Measurements from ENCODE around the gene PLCD3. TPM values are rescaled to one million over a fixed set of nuclear protein-coding genes. Genes with fewer than 3 reads are reported as not detected.

The PLCD3 gene
- total and polyA plus RNA-seq, 2 of the 13 experiments (the other 11 are each of a cell fraction or from before 2014, with no cell fraction given): 11.3 to 39.1 TPM

DNA sequence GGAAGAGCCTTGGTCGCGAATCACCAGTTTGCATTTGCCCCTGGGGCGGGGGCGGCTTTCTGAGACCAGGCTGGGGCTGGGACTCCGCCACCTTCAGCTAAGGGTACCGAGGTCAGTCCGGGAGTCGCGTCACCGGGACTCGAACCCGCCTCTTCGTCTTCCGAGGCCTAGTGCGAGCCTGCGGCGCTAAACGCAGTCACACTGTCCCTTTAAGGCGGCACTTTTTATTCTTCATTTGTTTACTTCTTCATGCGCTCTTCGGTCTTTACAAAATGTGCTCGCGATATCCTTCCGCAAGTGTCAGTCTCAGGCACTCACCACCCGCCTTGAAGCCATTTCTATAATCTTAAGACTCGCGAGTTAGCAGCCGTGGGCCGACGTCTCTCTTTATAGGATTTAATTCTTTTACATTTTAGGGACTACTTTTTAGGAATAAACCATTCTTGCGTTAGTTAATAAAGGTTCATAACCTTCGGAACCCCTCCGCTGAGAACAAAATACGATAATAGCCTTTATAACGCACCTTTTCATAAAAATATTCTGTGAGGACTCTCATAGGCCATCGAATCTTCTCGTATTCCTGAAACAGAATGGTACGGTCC, 15.4 kb upstream of the PLCD3 start (continued):
- TF ChIP-seq, protein P1, sequence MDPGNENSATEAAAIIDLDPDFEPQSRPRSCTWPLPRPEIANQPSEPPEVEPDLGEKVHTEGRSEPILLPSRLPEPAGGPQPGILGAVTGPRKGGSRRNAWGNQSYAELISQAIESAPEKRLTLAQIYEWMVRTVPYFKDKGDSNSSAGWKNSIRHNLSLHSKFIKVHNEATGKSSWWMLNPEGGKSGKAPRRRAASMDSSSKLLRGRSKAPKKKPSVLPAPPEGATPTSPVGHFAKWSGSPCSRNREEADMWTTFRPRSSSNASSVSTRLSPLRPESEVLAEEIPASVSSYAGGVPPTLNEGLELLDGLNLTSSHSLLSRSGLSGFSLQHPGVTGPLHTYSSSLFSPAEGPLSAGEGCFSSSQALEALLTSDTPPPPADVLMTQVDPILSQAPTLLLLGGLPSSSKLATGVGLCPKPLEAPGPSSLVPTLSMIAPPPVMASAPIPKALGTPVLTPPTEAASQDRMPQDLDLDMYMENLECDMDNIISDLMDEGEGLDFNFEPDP (CRISPR knock-in tag; conservative IDR thresholded peaks at IDR 0.05): 0 out of 2 replicates have a peak, but pooled peaks have one; percentile 36
- TF ChIP-seq, protein P2, sequence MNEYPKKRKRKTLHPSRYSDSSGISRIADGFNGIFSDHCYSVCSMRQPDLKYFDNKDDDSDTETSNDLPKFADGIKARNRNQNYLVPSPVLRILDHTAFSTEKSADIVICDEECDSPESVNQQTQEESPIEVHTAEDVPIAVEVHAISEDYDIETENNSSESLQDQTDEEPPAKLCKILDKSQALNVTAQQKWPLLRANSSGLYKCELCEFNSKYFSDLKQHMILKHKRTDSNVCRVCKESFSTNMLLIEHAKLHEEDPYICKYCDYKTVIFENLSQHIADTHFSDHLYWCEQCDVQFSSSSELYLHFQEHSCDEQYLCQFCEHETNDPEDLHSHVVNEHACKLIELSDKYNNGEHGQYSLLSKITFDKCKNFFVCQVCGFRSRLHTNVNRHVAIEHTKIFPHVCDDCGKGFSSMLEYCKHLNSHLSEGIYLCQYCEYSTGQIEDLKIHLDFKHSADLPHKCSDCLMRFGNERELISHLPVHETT (CRISPR knock-in tag; conservative IDR thresholded peaks at IDR 0.05): no peak
- TF ChIP-seq ELF3 (CRISPR knock-in tag; IDR thresholded peaks at IDR 0.05) (peak; percentile 22; the same call in 1 of the 2 replicates), ZNF629 (CRISPR knock-in tag; conservative IDR thresholded peaks at IDR 0.05) (no peak), ZSCAN9 (CRISPR knock-in tag; IDR thresholded peaks at IDR 0.05; ENCODE audit: borderline replicate concordance) (peak; percentile 74), ZNF567 (CRISPR knock-in tag; IDR thresholded peaks at IDR 0.05; ENCODE audit: borderline replicate concordance) (no peak; the same call in 1 of the 2 replicates), BHLHE40 (IDR thresholded peaks at IDR 0.05; ENCODE audit: low read length) (peak; percentile 93), ZNF124 (CRISPR knock-in tag; IDR thresholded peaks at IDR 0.05) (peak; percentile 5; the same call in 1 of the 2 replicates), ZNF562 (CRISPR knock-in tag; IDR thresholded peaks at IDR 0.05; ENCODE audit: borderline replicate concordance) (no peak), THRA (CRISPR knock-in tag; IDR thresholded peaks at IDR 0.05; ENCODE audit: borderline replicate concordance) (peak; percentile 47; the same call in 1 of the 2 replicates), GATAD1 (CRISPR knock-in tag; IDR thresholded peaks at IDR 0.05) (peak; percentile 79; the same call in 1 of the 2 replicates), ZNF329 (CRISPR knock-in tag; IDR thresholded peaks at IDR 0.05; ENCODE audit: low read depth) (no peak)
- TF ChIP-seq, protein P3, sequence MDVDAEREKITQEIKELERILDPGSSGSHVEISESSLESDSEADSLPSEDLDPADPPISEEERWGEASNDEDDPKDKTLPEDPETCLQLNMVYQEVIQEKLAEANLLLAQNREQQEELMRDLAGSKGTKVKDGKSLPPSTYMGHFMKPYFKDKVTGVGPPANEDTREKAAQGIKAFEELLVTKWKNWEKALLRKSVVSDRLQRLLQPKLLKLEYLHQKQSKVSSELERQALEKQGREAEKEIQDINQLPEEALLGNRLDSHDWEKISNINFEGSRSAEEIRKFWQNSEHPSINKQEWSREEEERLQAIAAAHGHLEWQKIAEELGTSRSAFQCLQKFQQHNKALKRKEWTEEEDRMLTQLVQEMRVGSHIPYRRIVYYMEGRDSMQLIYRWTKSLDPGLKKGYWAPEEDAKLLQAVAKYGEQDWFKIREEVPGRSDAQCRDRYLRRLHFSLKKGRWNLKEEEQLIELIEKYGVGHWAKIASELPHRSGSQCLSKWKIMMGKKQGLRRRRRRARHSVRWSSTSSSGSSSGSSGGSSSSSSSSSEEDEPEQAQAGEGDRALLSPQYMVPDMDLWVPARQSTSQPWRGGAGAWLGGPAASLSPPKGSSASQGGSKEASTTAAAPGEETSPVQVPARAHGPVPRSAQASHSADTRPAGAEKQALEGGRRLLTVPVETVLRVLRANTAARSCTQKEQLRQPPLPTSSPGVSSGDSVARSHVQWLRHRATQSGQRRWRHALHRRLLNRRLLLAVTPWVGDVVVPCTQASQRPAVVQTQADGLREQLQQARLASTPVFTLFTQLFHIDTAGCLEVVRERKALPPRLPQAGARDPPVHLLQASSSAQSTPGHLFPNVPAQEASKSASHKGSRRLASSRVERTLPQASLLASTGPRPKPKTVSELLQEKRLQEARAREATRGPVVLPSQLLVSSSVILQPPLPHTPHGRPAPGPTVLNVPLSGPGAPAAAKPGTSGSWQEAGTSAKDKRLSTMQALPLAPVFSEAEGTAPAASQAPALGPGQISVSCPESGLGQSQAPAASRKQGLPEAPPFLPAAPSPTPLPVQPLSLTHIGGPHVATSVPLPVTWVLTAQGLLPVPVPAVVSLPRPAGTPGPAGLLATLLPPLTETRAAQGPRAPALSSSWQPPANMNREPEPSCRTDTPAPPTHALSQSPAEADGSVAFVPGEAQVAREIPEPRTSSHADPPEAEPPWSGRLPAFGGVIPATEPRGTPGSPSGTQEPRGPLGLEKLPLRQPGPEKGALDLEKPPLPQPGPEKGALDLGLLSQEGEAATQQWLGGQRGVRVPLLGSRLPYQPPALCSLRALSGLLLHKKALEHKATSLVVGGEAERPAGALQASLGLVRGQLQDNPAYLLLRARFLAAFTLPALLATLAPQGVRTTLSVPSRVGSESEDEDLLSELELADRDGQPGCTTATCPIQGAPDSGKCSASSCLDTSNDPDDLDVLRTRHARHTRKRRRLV (CRISPR knock-in tag; IDR thresholded peaks at IDR 0.05): no peak; the same call in 1 of the 2 replicates
- TF ChIP-seq, protein P4, sequence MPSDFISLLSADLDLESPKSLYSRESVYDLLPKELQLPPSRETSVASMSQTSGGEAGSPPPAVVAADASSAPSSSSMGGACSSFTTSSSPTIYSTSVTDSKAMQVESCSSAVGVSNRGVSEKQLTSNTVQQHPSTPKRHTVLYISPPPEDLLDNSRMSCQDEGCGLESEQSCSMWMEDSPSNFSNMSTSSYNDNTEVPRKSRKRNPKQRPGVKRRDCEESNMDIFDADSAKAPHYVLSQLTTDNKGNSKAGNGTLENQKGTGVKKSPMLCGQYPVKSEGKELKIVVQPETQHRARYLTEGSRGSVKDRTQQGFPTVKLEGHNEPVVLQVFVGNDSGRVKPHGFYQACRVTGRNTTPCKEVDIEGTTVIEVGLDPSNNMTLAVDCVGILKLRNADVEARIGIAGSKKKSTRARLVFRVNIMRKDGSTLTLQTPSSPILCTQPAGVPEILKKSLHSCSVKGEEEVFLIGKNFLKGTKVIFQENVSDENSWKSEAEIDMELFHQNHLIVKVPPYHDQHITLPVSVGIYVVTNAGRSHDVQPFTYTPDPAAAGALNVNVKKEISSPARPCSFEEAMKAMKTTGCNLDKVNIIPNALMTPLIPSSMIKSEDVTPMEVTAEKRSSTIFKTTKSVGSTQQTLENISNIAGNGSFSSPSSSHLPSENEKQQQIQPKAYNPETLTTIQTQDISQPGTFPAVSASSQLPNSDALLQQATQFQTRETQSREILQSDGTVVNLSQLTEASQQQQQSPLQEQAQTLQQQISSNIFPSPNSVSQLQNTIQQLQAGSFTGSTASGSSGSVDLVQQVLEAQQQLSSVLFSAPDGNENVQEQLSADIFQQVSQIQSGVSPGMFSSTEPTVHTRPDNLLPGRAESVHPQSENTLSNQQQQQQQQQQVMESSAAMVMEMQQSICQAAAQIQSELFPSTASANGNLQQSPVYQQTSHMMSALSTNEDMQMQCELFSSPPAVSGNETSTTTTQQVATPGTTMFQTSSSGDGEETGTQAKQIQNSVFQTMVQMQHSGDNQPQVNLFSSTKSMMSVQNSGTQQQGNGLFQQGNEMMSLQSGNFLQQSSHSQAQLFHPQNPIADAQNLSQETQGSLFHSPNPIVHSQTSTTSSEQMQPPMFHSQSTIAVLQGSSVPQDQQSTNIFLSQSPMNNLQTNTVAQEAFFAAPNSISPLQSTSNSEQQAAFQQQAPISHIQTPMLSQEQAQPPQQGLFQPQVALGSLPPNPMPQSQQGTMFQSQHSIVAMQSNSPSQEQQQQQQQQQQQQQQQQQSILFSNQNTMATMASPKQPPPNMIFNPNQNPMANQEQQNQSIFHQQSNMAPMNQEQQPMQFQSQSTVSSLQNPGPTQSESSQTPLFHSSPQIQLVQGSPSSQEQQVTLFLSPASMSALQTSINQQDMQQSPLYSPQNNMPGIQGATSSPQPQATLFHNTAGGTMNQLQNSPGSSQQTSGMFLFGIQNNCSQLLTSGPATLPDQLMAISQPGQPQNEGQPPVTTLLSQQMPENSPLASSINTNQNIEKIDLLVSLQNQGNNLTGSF (CRISPR knock-in tag; IDR thresholded peaks at IDR 0.05): peak; percentile 77
